ENCODE measurements around the gene TEDC2.
"Not testable (repeated sequence)": the region's sequence is repeated elsewhere in the genome, so short reads cannot be mapped to it uniquely, and the experiment has no call there.

Gene TEDC2

DNA sequence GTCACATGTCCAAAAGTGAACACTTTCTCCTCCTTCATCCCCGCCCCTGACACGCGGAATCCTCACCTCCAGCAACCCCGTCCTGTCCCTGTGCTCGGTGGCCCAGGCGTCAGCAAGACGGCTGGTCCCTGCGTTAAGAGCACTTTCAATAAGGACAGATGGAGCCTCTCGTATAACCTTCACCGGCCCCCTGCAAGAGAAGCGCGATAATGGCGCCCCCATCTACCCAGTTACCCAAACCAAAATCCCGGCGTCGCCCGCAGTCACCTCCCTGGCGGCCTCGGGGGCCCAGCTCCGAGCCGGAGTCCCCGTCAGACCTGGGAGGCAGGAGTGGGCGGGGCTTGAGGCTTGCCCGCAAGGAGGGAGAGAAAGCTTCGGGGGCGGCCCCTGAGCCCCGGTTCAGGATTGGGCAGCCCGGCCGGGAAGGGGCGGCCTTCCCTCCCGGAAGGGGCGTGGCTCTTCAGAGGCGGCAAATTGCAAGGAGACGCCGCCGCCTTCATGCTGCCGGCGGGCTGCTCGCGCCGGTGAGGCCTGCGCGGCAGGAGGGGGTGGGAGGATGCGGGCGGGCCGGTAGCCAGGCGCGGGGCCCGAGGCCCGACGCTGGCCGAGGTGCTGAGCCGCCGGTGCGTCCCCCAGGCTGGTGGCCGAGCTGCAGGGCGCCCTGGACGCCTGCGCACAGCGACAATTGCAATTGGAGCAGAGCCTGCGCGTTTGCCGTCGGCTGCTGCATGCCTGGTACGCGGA is at the start of gene TEDC2:
Gene TEDC2, plus strand, starts transcription at position 463 of the 744 bp plus-strand sequence. Its CDS starts 36 bp downstream, at position 499.
- DNase-seq: peak; percentile 96

- DNase-seq: no peak
These were observed 44.8 kb upstream of the TEDC2 start for GRCh38 chr16:2415085-2415484.

DNA sequence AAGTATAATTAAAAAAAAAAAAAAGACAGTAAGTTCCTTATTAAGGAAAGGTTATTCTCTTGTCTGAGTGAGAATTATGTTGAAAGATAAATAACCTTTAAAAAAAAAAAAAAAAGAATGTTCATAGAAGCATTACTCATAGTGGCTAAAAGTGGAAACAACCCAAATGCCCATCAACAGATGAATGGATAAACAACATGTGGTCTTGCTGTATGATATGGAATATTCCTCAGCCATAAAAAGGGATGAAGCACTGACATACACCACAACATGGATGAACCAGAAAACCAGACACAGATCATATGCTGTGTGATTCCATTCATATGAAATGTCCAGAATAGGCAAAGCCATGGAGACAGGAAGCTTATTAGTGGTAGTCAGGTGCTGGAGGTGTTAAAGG is 39.9 kb upstream of the TEDC2 start:
- no peak for DNase-seq

DNA sequence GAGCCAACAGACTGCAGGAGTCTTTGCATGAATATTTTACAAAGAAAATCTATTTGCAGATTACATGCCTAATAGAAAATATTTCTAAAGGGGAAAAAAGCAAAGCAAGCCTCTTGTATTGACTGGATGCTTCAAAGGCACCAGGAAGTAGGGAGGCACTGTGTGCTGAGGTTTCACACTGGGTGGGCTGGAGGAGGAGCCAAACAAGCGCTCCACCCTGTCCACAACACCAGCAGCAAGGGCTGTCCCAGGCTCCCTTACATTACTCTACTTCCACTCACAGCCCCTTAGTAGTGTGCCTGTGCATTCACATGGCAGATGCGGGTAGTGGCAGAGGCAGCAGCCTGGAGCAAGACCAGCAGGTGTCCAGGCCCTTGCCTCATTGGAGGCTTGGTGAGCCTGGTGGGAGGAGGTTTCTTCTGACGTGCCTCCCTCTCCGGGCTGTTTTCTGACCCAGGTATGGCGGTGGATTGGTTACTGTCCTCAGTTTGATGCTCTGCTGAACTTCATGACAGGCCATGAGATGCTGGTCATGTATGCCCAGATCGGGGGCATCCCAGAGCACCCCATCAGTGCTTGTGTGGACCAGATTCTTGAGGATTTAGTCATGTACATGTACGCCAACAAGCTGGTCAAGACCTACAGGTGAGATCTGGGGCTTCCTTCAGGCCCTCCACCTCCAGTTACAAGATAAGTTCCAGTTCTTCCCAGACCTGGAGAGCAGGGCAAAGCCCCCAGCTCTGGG is 37.6 kb upstream of the TEDC2 start:
- no peak for DNase-seq

DNA sequence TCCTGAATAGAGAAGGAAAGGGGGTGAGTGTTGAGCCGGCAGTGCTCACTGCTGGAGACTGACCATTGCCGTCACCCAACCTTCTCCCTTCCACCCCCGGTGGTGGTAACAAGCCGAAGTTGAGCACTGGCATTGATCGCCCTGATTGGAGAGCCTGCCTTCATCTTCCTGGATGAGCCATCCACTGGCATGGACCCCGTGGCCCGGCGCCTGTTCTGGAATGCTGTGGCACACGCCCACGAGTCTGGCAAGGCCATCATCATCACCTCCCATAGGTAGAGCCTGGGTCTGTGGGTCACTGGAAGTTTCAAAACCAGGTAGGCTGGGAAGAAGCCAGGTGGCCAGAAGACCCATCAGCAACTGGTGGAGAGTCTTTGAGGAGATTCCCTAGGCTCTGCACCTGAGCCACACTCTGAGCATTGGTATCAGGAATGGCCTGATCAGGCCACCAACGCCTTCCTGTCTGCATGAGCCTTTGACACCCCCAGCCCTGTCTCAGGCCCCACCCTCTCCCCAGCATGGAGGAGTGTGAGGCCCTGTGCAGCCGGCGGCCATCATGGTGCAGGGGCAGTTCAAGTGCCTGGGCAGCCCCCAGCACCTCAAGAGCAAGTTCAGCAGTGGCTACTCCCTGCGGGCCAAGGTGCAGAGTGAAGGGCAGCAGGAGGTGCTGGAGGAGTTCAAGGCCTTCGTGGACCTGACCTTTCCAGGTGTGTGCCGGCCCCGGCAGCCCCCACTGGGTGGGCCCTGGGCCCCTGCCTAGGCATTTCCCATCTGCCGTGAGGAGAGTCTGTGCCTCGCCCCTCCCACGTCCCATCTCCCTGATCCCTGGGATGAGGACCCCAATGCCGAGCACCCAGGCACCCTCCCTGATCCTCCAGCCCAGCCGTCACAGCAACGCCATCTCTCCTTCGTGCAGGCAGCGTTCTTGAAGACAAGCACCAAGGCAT is 35.6 kb upstream of the TEDC2 start:
- DNase-seq: no peak

- no peak for DNase-seq
These were observed 34.8 kb upstream of the TEDC2 start for GRCh38 chr16:2425008-2425518.

- no peak for DNase-seq
These were observed 34.0 kb upstream of the TEDC2 start for GRCh38 chr16:2425825-2426430.

DNA sequence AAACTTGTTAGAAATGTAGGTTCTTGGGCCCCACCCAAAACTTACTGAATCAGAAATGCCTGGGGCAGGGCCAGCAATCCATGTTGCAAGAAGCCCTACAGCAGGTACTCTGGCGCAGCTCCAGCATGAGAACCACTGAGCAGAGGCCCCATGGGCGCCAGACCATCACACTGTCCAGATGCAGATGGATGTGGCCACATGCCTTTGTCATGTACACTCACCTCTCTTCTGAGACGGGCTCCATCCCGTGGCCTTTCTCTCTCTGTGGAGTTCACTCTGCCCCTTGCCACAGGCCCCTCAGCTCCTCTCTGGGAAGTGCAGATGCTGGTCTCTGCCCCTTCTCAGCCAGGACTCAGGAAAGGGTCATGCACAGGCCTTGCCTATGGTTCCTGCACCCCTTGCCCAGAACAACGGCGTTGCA is 33.0 kb upstream of the TEDC2 start:
- DNase-seq: no peak

DNA sequence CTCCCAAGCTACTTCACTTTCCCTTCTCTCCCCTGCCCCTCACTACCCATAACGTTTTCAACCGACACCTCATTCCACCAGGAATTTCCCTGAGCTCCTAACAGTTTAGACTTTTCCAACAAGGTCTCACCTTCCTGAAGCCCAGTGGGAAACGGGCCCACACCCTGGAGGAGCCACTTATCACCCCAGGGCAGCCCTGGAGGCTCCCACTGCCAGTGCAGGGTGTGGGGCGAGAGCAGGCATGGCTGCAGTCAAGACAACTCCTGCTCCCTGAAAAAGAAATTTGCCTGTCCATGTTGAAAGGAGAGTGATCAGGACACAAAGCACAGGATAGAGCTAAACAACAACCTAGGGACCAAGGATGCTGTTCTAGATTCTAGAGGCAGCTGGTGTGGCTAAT is 32.4 kb upstream of the TEDC2 start:
- no peak for DNase-seq

- no peak for DNase-seq
These were observed 31.7 kb upstream of the TEDC2 start for GRCh38 chr16:2428051-2428783.

GRCh38 chr16:2428784-2429033 is 31.2 kb upstream of the TEDC2 start:
- no peak for DNase-seq

- peak; percentile 93 for DNase-seq
These were observed 30.7 kb upstream of the TEDC2 start, which contains the start of gene CCNF for GRCh38 chr16:2429034-2429770. Gene CCNF (plus strand): TSS chr16:2429447. CDS start chr16:2429482, 35 bp downstream.

DNA sequence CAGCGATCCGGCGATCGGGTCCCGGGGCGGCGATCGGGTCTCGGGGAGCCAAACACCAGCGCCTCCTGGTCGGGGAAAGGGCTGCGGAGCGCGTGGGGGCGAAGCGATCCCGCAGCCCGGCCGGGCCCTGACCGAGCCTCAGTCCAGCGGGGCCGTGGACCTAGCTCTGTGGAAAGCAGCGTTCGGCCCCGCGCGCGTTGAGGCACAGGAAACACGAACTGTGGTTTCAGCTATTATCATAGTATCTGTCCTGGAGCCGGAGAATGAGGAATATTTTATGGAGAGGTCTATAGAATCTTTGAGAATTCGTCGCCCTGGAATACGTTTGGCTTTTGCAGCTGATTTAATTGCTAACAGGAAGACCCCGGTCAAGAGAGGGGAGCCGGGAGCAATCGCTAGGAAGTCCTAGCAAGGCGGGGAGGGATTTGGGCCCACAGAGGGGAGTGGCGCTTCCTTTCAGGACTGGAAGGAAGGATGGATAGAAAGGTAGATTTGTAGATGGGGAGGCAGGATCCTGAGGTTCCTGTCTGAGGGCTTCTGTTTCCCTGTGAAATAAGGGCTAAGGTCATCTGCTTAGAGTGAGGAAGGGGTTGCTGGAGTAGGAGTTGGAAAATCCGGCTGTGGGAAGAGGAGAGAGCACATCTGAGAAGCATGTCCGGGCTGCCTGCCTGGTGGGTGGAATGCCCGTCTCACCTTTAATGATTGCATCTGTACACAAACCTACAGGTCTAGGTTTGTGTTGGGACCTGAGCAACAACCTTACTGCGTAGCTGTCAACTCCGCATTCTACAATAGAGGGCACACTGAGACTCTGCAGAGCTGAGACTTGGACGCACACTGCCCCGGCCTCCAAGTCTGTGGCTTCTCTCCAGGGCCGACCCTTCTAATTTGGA is 29.9 kb upstream of the TEDC2 start:
- DNase-seq: no peak

- no peak for DNase-seq
These were observed 27.6 kb upstream of the TEDC2 start for GRCh38 chr16:2432286-2432685.

- DNase-seq: no peak
These were observed 27.0 kb upstream of the TEDC2 start for GRCh38 chr16:2432801-2433505.

DNA sequence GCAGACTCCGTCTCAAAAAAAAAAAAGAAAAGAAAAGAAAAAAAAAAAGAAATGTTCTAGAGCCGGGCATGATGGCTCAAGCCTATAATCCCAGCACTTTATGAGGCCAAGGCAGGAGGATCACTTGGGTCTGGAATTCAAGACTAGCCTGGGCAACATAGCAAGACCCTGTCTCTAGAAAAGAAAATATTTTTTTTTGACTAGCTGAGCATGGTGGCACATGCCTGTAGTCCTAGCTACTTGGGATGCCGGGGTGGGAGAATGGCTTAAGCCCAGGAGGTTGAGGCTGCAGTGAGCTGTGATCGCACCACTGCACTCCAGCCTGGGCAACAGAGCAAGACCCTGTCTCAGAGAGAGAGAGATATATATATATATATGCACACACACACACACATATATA is 24.7 kb upstream of the TEDC2 start:
- DNase-seq: not testable (repeated sequence)

DNA sequence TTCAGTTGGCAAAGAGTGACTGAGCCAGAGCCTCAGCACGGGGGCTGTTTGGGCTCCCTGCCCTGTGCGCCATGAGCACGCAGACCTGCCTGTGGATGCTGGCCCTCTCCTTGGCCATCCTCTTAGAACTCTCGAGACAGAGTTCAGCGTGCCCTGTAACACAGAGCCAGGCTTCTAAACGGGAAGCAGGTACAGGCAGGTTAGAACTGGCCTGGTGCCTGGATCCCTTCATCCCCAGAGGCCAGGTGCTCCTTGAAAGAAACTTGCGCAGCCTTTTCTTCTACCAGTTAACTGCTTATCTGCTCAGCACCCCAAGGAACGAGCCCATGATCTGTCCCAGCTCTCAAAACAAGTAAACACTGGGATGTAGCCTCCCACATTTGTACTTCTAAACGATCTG is 23.8 kb upstream of the TEDC2 start:
- no peak for DNase-seq

DNA sequence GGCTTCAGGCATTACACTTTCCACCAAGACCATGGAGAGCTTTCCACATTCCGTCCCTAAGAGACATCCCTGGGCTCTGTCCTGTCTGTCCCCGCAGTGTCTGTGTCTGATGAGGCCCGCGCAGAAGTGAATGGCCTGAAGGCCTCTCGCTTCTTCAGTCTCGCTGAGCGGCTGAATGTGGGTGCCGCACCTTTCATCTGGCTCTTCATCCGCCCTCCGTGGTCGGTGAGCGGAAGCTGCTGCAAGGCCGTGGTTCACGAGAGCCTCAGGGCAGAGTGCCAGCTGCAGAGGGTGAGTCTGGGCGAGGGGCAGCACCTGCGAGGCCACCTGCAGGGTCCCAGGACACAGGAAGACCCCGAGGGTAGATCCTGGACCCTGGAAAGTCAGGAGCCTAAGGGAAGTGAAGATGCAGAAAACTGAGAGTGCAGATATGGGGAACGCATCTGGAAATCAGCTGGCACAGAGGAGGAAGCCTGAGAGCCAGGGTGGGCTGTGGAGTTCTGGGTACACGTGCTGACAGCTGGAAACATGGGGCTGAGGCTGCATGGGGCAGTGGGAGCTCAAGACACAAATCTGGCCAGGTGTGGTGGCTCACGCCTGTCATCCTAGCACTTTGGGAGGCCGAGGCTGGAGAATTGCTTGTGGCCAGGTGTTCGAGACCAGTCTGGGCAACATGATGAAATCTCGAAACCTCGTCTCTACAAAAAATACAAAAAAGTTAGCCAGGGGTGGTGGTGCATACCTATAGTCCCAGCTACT is 22.7 kb upstream of the TEDC2 start:
- no peak for DNase-seq

GRCh38 chr16:2438121-2438520 is 21.8 kb upstream of the TEDC2 start:
- no peak for DNase-seq
